Lung (tissue), 12 donors: ENCODE measurements around the gene NT5M. TPM values are rescaled to one million over a fixed set of nuclear protein-coding genes. Genes with fewer than 3 reads are reported as not detected.
A peak's percentile ranks its signal among the peaks of the same experiment; 100 is the strongest.

ENCODE experiments used
- ATAC-seq: fragments of 200-7000 bp; cut with Tn5 transposase; one replicate; pipeline ENCODE4 v1.9.1; 2020; ENCODE audit warnings: moderate number of reproducible peaks; ENCODE audit not compliant: insufficient read depth, low FRiP score
- DNase-seq, 3 donors: peaks; one replicate each; pipeline ENCODE4 v3.0.0-alpha.2; 2013 to 2017
- H3K27ac ChIP-seq, 2 donors: one replicate each; pipeline ENCODE4 v1.5.1; 2013; ENCODE audit warnings: mild to moderate bottlenecking in 2 of 2, moderate library complexity in 2 of 2, control low read depth in 1 of 2, inconsistent platforms in 1 of 2, low read depth in 1 of 2, low read length in 1 of 2
- H3K27me3 ChIP-seq, 3 donors: one replicate each; pipeline ENCODE4 v1.5.1; 2013; ENCODE audit warnings: low read length in 2 of 3; ENCODE audit not compliant: control insufficient read depth in 3 of 3, insufficient read depth in 3 of 3
- H3K36me3 ChIP-seq, 4 donors: one replicate each; pipeline ENCODE4 v1.5.1; 2013; ENCODE audit warnings: low read length in 4 of 4, mild to moderate bottlenecking in 1 of 4, moderate library complexity in 1 of 4; ENCODE audit not compliant: control insufficient read depth in 4 of 4, insufficient read depth in 4 of 4
- H3K4me1 ChIP-seq, 5 donors: one replicate each; pipeline ENCODE4 v1.5.1; 2013; ENCODE audit warnings: low read length in 5 of 5, mild to moderate bottlenecking in 2 of 5, moderate library complexity in 1 of 5; ENCODE audit not compliant: control insufficient read depth in 5 of 5, insufficient read depth in 5 of 5
- H3K4me3 ChIP-seq: one replicate; pipeline ENCODE4 v1.5.1; 2013; ENCODE audit warnings: mild to moderate bottlenecking, control low read depth, moderate library complexity
- H3K9ac ChIP-seq, 2 donors: one replicate each; pipeline ENCODE4 v1.5.1; 2013; ENCODE audit warnings: low read length in 2 of 2, control low read depth in 1 of 2; ENCODE audit not compliant: insufficient read depth in 1 of 2
- H3K9me3 ChIP-seq, 4 donors: one replicate each; pipeline ENCODE4 v1.5.1; 2013; ENCODE audit warnings: low read length in 3 of 4, mild to moderate bottlenecking in 1 of 4, moderate library complexity in 1 of 4; ENCODE audit not compliant: control insufficient read depth in 4 of 4, insufficient read depth in 3 of 4
- WGBS, 2 donors: extraction: QIAGEN DNeasy Blood & Tissue Kit; methylation state at CpG; one replicate each; pipeline ENCODE4 v1.1.7; 2013; 5-methylcytosine and 5-hydroxymethylcytosine counted together
- polyA plus RNA-seq, 2 donors: library from polyadenylated mRNA; stranded (reverse); fragments of 200-250 nt; gene quantifications; one replicate each; pipeline ENCODE4 v1.2.1, GENCODE V29; 2013
- total RNA-seq, 2 donors: library from RNA; depleted of rRNA in 1 of 2; stranded (reverse); fragments of >200 nt in 1 of 2; gene quantifications; one replicate each; pipeline ENCODE4 v1.2.1, GENCODE V29; 2014 to 2021
- TF ChIP-seq, protein P1 (sequence below): IDR thresholded peaks from 2 replicates; pipeline ENCODE4 v1.5.1; 2012; ENCODE audit warnings: mild to moderate bottlenecking; ENCODE audit errors: control extremely low read depth, extremely low read depth
- donor health status: control.
- donor health status: control.
- donor health status: Bipolar disorder and iron deficiency.
- donor health status: healthy.
- donor health status: DM: yes; HTN: yes; CAD: no.

The NT5M gene
- total and polyA plus RNA-seq, 4 donors = 1.7 to 2.8 (median 2.1) TPM

DNA sequence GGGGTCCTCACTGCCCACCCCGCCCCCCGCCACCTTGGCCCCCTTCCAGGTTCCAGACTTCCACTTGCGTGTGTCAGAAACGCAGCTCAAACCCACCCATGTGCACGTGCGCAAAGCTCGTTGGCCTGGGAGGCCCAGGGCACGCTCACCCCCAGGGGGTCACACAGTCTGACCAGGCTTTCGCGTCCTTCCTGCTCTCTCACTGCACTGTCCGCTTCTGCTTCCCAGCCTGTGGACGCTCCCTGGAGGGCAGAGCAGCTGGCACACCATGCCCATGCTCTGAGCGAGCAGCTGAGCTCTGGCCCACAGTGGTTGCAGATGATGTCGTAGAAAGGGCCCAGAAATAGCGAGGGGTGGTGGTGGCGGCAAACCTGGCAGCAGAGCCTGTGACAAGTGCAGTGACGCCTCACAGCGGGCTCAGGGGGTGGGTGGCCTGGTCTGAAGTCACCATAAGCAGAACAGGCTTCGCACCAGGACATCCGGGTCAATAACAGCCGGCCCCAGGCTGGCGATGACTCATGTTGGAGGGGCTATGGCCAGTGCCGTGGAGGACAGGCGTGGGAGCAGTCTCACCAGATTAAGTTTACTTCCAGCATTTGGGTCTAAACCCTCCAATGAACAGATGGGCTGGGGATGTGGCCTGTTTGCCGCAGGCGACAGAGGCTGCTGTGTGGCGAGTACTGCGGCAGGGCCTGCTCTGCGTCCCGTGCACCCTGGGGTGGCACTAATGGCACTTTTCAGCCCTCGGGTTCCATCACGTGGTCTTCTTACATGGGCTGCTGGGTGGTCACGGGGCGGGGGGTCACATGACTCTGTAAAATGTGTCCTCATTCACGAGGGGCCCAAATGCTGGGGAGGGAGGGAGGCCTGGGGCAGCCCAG is 49.0 kb downstream of the NT5M start:
- Histone ChIP-seq H3K27me3 (no peaks in the 10 kb centered on the region), H3K4me1 (peaks cover 0 to 14% (median 4%) of the 10 kb centered on the region in 5 donors), H3K9me3 (no peaks in the 10 kb centered on the region), H3K4me3 (no peak overlapping the region), H3K36me3 (no peaks in the 10 kb centered on the region), H3K9ac (no peak overlapping the region), H3K27ac (peak overlapping the region in 1 of 2 donors; percentile 30)
- TF ChIP-seq, protein P1, sequence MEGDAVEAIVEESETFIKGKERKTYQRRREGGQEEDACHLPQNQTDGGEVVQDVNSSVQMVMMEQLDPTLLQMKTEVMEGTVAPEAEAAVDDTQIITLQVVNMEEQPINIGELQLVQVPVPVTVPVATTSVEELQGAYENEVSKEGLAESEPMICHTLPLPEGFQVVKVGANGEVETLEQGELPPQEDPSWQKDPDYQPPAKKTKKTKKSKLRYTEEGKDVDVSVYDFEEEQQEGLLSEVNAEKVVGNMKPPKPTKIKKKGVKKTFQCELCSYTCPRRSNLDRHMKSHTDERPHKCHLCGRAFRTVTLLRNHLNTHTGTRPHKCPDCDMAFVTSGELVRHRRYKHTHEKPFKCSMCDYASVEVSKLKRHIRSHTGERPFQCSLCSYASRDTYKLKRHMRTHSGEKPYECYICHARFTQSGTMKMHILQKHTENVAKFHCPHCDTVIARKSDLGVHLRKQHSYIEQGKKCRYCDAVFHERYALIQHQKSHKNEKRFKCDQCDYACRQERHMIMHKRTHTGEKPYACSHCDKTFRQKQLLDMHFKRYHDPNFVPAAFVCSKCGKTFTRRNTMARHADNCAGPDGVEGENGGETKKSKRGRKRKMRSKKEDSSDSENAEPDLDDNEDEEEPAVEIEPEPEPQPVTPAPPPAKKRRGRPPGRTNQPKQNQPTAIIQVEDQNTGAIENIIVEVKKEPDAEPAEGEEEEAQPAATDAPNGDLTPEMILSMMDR = no peak
- 69 to 75% methylated on average over 35 of the region's 35 CpGs for WGBS, 2 donors
- no peak for DNase-seq
- no peak for ATAC-seq

GRCh38 chr17:17352836-17353624 is 49.9 kb downstream of the NT5M start:
- WGBS, 2 donors = 89 to 93% methylated on average over 14 of the region's 14 CpGs
- Histone ChIP-seq H3K27me3 (no peaks in the 10 kb centered on the region), H3K9me3 (no peaks in the 10 kb centered on the region), H3K4me1 (peaks cover 0 to 14% (median 4%) of the 10 kb centered on the region in 5 donors), H3K36me3 (no peaks in the 10 kb centered on the region), H3K9ac (no peak overlapping the region), H3K4me3 (no peak overlapping the region), H3K27ac (no peak overlapping the region)
- DNase-seq (no peak), ATAC-seq (no peak)
- TF ChIP-seq, protein P1 = no peak

- ATAC-seq (no peak), DNase-seq (no peak)
Observed at GRCh38 chr17:17353625-17354484, 50.7 kb downstream of the NT5M start.

More at GRCh38 chr17:17353625-17354484, 50.7 kb downstream of the NT5M start:
- Histone ChIP-seq H3K4me1 (peaks cover 0 to 14% (median 4%) of the 10 kb centered on the region in 5 donors), H3K27me3 (no peaks in the 10 kb centered on the region), H3K9ac (no peak overlapping the region), H3K27ac (no peak overlapping the region), H3K36me3 (no peaks in the 10 kb centered on the region), H3K9me3 (no peaks in the 10 kb centered on the region), H3K4me3 (no peak overlapping the region)
- TF ChIP-seq, protein P1 = no peak
- WGBS, 2 donors = 91 to 95% methylated on average over 15 of the region's 15 CpGs
